Prostate gland (tissue), 2 donors: ENCODE measurements around the gene CEP20. TPM values are rescaled to one million over a fixed set of nuclear protein-coding genes. Genes with fewer than 3 reads are reported as not detected.

ENCODE experiments used
- DNase-seq: peaks from one replicate; pipeline ENCODE4 v3.0.0-alpha.2; 2019; ENCODE audit warnings: low spot score
- H3K27ac ChIP-seq, 2 donors: fragments of 200-600 bp; sonication (generic); 2 replicates each; pipeline ENCODE4 v1.5.1; 2017 to 2019
- H3K27me3 ChIP-seq: fragments of 200-600 bp; sonication (generic); replicated peaks from 2 replicates; pipeline ENCODE4 v1.5.1; 2019; ENCODE audit not compliant: insufficient read depth
- H3K36me3 ChIP-seq, 2 donors: fragments of 200-600 bp; sonication (generic); 1 replicate in 1 of 2; 2 replicates in 1 of 2; pipeline versions ENCODE4 v1.5.1 to v1.8.1; 2017 to 2019
- H3K4me1 ChIP-seq: fragments of 200-600 bp; sonication (generic); replicated peaks from 2 replicates; pipeline ENCODE4 v1.5.1; 2019
- H3K4me3 ChIP-seq, 2 donors: fragments of 200-600 bp; sonication (generic); 2 replicates each; pipeline ENCODE4 v1.5.1; 2017 to 2019
- H3K9me3 ChIP-seq: fragments of 200-600 bp; sonication (generic); 2 replicates; pipeline ENCODE4 v1.5.1; 2017
- POLR2A ChIP-seq: fragments of 450-650 bp; IDR thresholded peaks from one replicate; pipeline ENCODE4 v1.6.1; 2016; ENCODE audit warnings: antibody characterized with exemption, mild to moderate bottlenecking
- POLR2AphosphoS5 ChIP-seq: sonication (generic); formaldehyde crosslinking; IDR thresholded peaks from one replicate; pipeline ENCODE4 v1.6.1; 2017; ENCODE audit warnings: antibody characterized with exemption
- WGBS: methylation state at CpG from one replicate; pipeline ENCODE4 v1.1.5; 2018; 5-methylcytosine and 5-hydroxymethylcytosine counted together
- intact Hi-C: fragments of 100-400 bp; cut with DNase I; formaldehyde crosslinking; loops from one replicate; pipeline ENCODE4 v1.14.2; 2022
- total RNA-seq, 2 donors: library from RNA; depleted of rRNA; stranded (reverse); fragments of >200 nt; gene quantifications; one replicate each; pipeline ENCODE4 v1.1.0, GENCODE V29; 2016
- TF ChIP-seq, protein P1 (sequence below), 4 experiments: fragments of 200-600 bp in 2 of 4; fragments of 450-650 bp in 2 of 4; sonication (generic) in 2 of 4; IDR thresholded peaks; 1 replicate in 3 of 4; 2 replicates in 1 of 4; pipeline ENCODE4 v1.5.1; 2016 to 2019; ENCODE audit warnings: antibody characterized with exemption in 4 of 4, mild to moderate bottlenecking in 2 of 4, moderate library complexity in 2 of 4

CEP20 gene
- total RNA-seq, 2 donors from 2014 or later, result 30.7 to 33.4 TPM

GRCh38 chr16:15836074-15836473, 52.3 kb downstream of the CEP20 start:
- TF ChIP-seq, protein P1, sequence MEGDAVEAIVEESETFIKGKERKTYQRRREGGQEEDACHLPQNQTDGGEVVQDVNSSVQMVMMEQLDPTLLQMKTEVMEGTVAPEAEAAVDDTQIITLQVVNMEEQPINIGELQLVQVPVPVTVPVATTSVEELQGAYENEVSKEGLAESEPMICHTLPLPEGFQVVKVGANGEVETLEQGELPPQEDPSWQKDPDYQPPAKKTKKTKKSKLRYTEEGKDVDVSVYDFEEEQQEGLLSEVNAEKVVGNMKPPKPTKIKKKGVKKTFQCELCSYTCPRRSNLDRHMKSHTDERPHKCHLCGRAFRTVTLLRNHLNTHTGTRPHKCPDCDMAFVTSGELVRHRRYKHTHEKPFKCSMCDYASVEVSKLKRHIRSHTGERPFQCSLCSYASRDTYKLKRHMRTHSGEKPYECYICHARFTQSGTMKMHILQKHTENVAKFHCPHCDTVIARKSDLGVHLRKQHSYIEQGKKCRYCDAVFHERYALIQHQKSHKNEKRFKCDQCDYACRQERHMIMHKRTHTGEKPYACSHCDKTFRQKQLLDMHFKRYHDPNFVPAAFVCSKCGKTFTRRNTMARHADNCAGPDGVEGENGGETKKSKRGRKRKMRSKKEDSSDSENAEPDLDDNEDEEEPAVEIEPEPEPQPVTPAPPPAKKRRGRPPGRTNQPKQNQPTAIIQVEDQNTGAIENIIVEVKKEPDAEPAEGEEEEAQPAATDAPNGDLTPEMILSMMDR (IDR thresholded peaks at IDR 0.05), result no peak
- TF ChIP-seq POLR2A (no peak), POLR2AphosphoS5 (no peak)
- Histone ChIP-seq H3K27me3 (no peaks in the 10 kb centered on the region), H3K27ac (no peak overlapping the region), H3K36me3 (no peaks in the 10 kb centered on the region), H3K9me3 (no peaks in the 10 kb centered on the region), H3K4me1 (no peaks in the 10 kb centered on the region), H3K4me3 (no peak overlapping the region)
- intact Hi-C loops, result no loop called here
- DNase-seq, result no peak
- WGBS, result 75% methylated on average over 6 of the region's 6 CpGs

DNA sequence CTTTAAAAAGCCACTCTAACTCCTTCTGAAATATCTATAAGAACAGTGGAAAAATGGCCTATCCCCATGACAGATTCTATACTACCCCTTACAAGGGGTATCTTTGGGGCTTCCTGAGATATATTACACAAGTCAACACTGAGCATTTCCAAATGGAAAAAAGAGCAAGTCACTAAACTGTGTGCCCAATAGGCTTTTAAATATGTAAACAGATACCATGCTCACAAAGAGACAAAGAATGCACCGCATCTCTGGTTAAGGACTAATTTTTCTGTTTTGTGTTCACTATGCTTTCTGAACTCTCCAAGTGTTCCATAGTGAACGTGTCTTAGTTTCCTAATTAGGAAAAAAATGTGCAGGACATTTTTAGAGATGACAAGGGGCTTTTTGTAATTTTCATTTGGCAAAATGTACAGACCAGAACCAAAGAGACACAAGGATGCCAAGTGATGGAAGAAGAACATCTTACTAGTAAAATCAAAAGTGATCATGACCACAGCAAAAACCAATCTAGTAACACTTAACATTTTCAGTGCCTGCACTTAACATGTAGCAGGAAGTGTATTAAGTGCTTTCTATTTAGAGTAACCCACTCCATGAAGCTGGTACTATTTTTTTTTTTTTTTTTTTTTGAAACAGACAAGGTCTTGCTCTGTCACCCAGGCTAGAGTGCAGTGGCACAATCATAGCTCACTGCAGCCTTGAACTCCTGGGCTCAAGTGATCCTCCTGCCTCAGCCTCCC, 53.1 kb downstream of the CEP20 start:
- no peaks in the 10 kb centered on the region for H3K36me3 ChIP-seq
- no peak overlapping the region for H3K27ac ChIP-seq
- H3K27me3 ChIP-seq, result no peaks in the 10 kb centered on the region
- H3K4me3 ChIP-seq, result no peak overlapping the region
- no peaks in the 10 kb centered on the region for H3K4me1 ChIP-seq
- TF ChIP-seq POLR2A (no peak), POLR2AphosphoS5 (no peak)
- TF ChIP-seq, protein P1 (IDR thresholded peaks at IDR 0.05), result no peak
- WGBS, result 41% methylated on average over 2 of the region's 2 CpGs
- DNase-seq, result no peak
- intact Hi-C loops, result no loop called here
- no peaks in the 10 kb centered on the region for H3K9me3 ChIP-seq

DNA sequence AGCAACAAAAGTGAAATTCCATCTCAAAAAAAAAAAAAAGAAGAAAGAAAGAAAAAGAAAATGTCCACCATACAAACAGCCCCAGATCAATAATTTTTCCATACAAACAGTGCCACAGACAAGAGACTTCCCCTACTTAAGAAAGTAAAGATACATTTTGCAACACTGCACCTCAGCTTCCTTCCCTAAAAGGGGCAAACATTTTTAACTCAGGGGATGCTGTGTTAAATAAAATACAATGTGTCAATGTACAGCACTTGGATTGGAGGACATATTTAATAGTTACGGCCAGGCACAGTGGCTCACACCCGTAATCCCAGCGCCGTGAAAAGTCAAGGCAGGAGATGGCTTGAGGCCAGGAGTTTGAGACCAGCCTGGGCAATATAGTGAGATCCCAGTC, 53.9 kb downstream of the CEP20 start:
- Histone ChIP-seq H3K4me3 (no peak overlapping the region), H3K36me3 (no peaks in the 10 kb centered on the region), H3K9me3 (no peaks in the 10 kb centered on the region), H3K4me1 (no peaks in the 10 kb centered on the region), H3K27me3 (no peaks in the 10 kb centered on the region), H3K27ac (no peak overlapping the region)
- WGBS, result 75% methylated on average over 4 of the region's 4 CpGs
- no peak for DNase-seq
- no peak for TF ChIP-seq POLR2A
- TF ChIP-seq POLR2AphosphoS5, result no peak
- TF ChIP-seq, protein P1 (IDR thresholded peaks at IDR 0.05), result no peak
- intact Hi-C loops, result no loop called here

DNA sequence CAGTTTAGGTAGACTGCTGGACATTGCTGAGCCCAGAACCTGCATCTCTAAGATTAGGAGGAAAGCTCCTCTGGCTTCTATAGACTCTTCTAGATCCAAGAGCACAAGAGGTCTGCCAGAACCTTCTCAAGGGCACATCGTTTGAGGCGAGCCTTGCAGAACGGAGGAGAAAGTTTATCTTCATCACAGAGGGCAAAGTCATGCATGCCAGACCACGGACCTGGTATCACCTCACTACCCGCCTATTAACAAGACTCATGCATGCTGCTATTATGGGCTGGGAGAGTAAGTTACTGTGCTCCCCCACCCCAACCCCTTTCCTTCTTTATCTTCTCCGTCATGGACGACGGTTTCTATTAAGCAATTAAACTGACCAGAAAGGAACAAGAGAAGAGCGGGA, 54.9 kb downstream of the CEP20 start:
- Histone ChIP-seq H3K9me3 (no peaks in the 10 kb centered on the region), H3K27ac (no peak overlapping the region), H3K4me3 (no peak overlapping the region), H3K27me3 (no peaks in the 10 kb centered on the region), H3K36me3 (no peaks in the 10 kb centered on the region), H3K4me1 (no peaks in the 10 kb centered on the region)
- WGBS, result 58% methylated on average over 9 of the region's 9 CpGs
- DNase-seq, result no peak
- no peak for TF ChIP-seq POLR2A
- TF ChIP-seq POLR2AphosphoS5, result no peak
- TF ChIP-seq, protein P1 (IDR thresholded peaks at IDR 0.05), result no peak
- intact Hi-C loops, result no loop called here

- no peak for DNase-seq
- H3K36me3 ChIP-seq, result no peaks in the 10 kb centered on the region
Measured at GRCh38 chr16:15832241-15832640, 56.2 kb downstream of the CEP20 start.

More at GRCh38 chr16:15832241-15832640, 56.2 kb downstream of the CEP20 start:
- Histone ChIP-seq H3K27ac (no peak overlapping the region), H3K9me3 (no peaks in the 10 kb centered on the region), H3K4me1 (no peaks in the 10 kb centered on the region), H3K27me3 (no peaks in the 10 kb centered on the region), H3K4me3 (no peak overlapping the region)
- TF ChIP-seq POLR2AphosphoS5 (no peak), POLR2A (no peak)
- TF ChIP-seq, protein P1 (IDR thresholded peaks at IDR 0.05), result no peak
- 84% methylated on average over 6 of the region's 6 CpGs for WGBS
- intact Hi-C loops, result no loop called here
